ENCODE results near the gene LRP5. TPM values are rescaled to one million over a fixed set of nuclear protein-coding genes. Genes with fewer than 3 reads are reported as not detected.

The LRP5 gene
- total RNA-seq, 2 experiments from 2014 or later = 2.0 to 2.9 TPM

- Mint-ChIP-seq H3K4me1 (ENCODE audit: low read depth) (peaks cover 45% of the 10 kb centered on the region), H3K27ac (peak overlapping the region; percentile 1), H3K4me3 (no peak overlapping the region), H3K9me3 (no peaks in the 10 kb centered on the region), H3K36me3 (ENCODE audit: low read depth) (no peaks in the 10 kb centered on the region), H3K27me3 (no peaks in the 10 kb centered on the region)
- peak; percentile 54 for ATAC-seq (ENCODE audit: poor library complexity)
- no peak for TF ChIP-seq CTCF (IDR thresholded peaks at IDR 0.05)
- intact Hi-C loops (cut with DNase I, micrococcal nuclease) = no loop called here
- no peaks in the 10 kb centered on the region for H3K36me3 ChIP-seq (ENCODE audit: insufficient read depth, low read length)
- no peak overlapping the region for H3K27ac ChIP-seq (ENCODE audit: low read depth in 1 of 2, low read length in 2 of 2)
- H3K9me3 ChIP-seq (ENCODE audit: control insufficient read depth in 1 of 2, insufficient read depth in 1 of 2, low read length in 2 of 2) = peaks cover 0 to under 1% of the 10 kb centered on the region in 2 experiments
- no peaks in the 10 kb centered on the region for H3K27me3 ChIP-seq (ENCODE audit: control insufficient read depth in 1 of 2, insufficient read depth in 2 of 2, low read length in 2 of 2)
- H3K4me3 ChIP-seq (ENCODE audit: low read length) = no peak overlapping the region
- DNase-seq = peak in 3 of 14 experiments; percentile 28 to 51 (median 39)
- POLR2A ChIA-PET = no interaction called here
- CTCF ChIA-PET = no interaction called here
- peaks cover 35% of the 10 kb centered on the region for H3K4me1 ChIP-seq (ENCODE audit: insufficient read depth, low read length)
Measured at GRCh38 chr11:68340784-68341556, 28.6 kb downstream of the LRP5 start.

GRCh38 chr11:68341557-68342458, 29.4 kb downstream of the LRP5 start:
- no peaks in the 10 kb centered on the region for H3K9me3 Mint-ChIP-seq
- no peaks in the 10 kb centered on the region for H3K27me3 Mint-ChIP-seq
- no peak overlapping the region for H3K27ac ChIP-seq (ENCODE audit: low read depth in 1 of 2, low read length in 2 of 2)
- no peak overlapping the region for H3K4me3 Mint-ChIP-seq
- no peaks in the 10 kb centered on the region for H3K36me3 Mint-ChIP-seq (ENCODE audit: low read depth)
- H3K4me1 Mint-ChIP-seq (ENCODE audit: low read depth) = peaks cover 41% of the 10 kb centered on the region
- H3K4me3 ChIP-seq (ENCODE audit: low read length) = no peak overlapping the region
- H3K27me3 ChIP-seq (ENCODE audit: control insufficient read depth in 1 of 2, insufficient read depth in 2 of 2, low read length in 2 of 2) = no peaks in the 10 kb centered on the region
- H3K36me3 ChIP-seq (ENCODE audit: insufficient read depth, low read length) = no peaks in the 10 kb centered on the region
- ChIA-PET POLR2A (no interaction called here), CTCF (interaction anchor here (0.6 kb wide), 1 partner anchor 401 kb away, joined by 3 read pairs; no protein-coding TSS in a partner anchor)
- DNase-seq (no peak), ATAC-seq (ENCODE audit: poor library complexity) (no peak)
- H3K9me3 ChIP-seq (ENCODE audit: control insufficient read depth in 1 of 2, insufficient read depth in 1 of 2, low read length in 2 of 2) = peaks cover 0 to 6% of the 10 kb centered on the region in 2 experiments
- intact Hi-C loops (cut with DNase I, micrococcal nuclease) = no loop called here
- no peak for TF ChIP-seq CTCF (IDR thresholded peaks at IDR 0.05)
- peaks cover 30% of the 10 kb centered on the region for H3K4me1 ChIP-seq (ENCODE audit: insufficient read depth, low read length)
- no peak overlapping the region for H3K27ac Mint-ChIP-seq

- no peak for ATAC-seq (ENCODE audit: poor library complexity)
- no peaks in the 10 kb centered on the region for H3K27me3 Mint-ChIP-seq
- POLR2A ChIA-PET = no interaction called here
- H3K9me3 Mint-ChIP-seq = no peaks in the 10 kb centered on the region
- H3K4me3 ChIP-seq (ENCODE audit: low read length) = no peak overlapping the region
- no peaks in the 10 kb centered on the region for H3K36me3 ChIP-seq (ENCODE audit: insufficient read depth, low read length)
- DNase-seq = no peak
- H3K36me3 Mint-ChIP-seq (ENCODE audit: low read depth) = no peaks in the 10 kb centered on the region
- H3K4me3 Mint-ChIP-seq = no peak overlapping the region
- no peaks in the 10 kb centered on the region for H3K27me3 ChIP-seq (ENCODE audit: control insufficient read depth in 1 of 2, insufficient read depth in 2 of 2, low read length in 2 of 2)
- H3K9me3 ChIP-seq (ENCODE audit: control insufficient read depth in 1 of 2, insufficient read depth in 1 of 2, low read length in 2 of 2) = peaks cover 0 to 6% of the 10 kb centered on the region in 2 experiments
- H3K27ac Mint-ChIP-seq = no peak overlapping the region
- intact Hi-C loops (cut with DNase I, micrococcal nuclease) = no loop called here
- H3K4me1 ChIP-seq (ENCODE audit: insufficient read depth, low read length) = peaks cover 22% of the 10 kb centered on the region
- H3K27ac ChIP-seq (ENCODE audit: low read depth in 1 of 2, low read length in 2 of 2) = no peak overlapping the region
- CTCF ChIA-PET = interaction anchor here (0.6 kb wide), 1 partner anchor 400 kb away, joined by 3 read pairs; no protein-coding TSS in a partner anchor
- no peak for TF ChIP-seq CTCF (IDR thresholded peaks at IDR 0.05)
- H3K4me1 Mint-ChIP-seq (ENCODE audit: low read depth) = peaks cover 33% of the 10 kb centered on the region
Measured at GRCh38 chr11:68342459-68343158, 30.2 kb downstream of the LRP5 start.
